OCI-LY3 (cell line): ENCODE measurements around the gene ABCD3.

Experiments used
- CTCF ChIP-seq: fragments of 200-600, 300-600 bp; sonication (generic); IDR thresholded peaks from 2 replicates; pipeline ENCODE4 v1.5.1; 2014; ENCODE audit warnings: antibody characterized with exemption, low read length, low read depth
- EZH2phosphoT487 ChIP-seq: fragments of 200-600 bp; shearing (Covaris generic); IDR thresholded peaks from 2 replicates; pipeline ENCODE4 v1.6.1; 2018; ENCODE audit warnings: antibody characterized with exemption, mixed run types, low read depth

- TF ChIP-seq EZH2phosphoT487: no peak
- no peak for TF ChIP-seq CTCF
These were observed 126.7 kb downstream of the ABCD3 start for GRCh38 chr1:94544706-94545490.
